SK-N-DZ (cell line): ENCODE data around the gene JADE1.

Experiments used
- DNase-seq: peaks from one replicate; pipeline ENCODE4 v3.0.0-alpha.2; 2015; ENCODE audit warnings: low spot score

JADE1 gene

GRCh38 chr4:128810331-128810870 lies 901 bp downstream of the JADE1 start:
- peak; percentile 38 for DNase-seq

- DNase-seq, result peak; percentile 83
Measured at GRCh38 chr4:128810871-128811570, 1.5 kb downstream of the JADE1 start.

GRCh38 chr4:128811571-128812441 lies 2.3 kb downstream of the JADE1 start:
- DNase-seq, result peak; percentile 87

- DNase-seq, result no peak
Measured at GRCh38 chr4:128812442-128813235, 3.1 kb downstream of the JADE1 start.

- no peak for DNase-seq
Measured at GRCh38 chr4:128813965-128814364, 4.5 kb downstream of the JADE1 start.

- DNase-seq, result no peak
Measured at GRCh38 chr4:128818442-128818841, 8.9 kb downstream of the JADE1 start.

- no peak for DNase-seq
Measured at GRCh38 chr4:128819082-128819742, 9.7 kb downstream of the JADE1 start.

- DNase-seq, result no peak
Measured at GRCh38 chr4:128820671-128821070, 11.2 kb downstream of the JADE1 start.

- no peak for DNase-seq
Measured at GRCh38 chr4:128821151-128821550, 11.7 kb downstream of the JADE1 start.

- DNase-seq, result no peak
Measured at GRCh38 chr4:128823025-128823661, 13.6 kb downstream of the JADE1 start.

- DNase-seq, result no peak
Measured at GRCh38 chr4:128825226-128825625, 15.7 kb downstream of the JADE1 start.

- DNase-seq, result no peak
Measured at GRCh38 chr4:128827296-128827695, 17.8 kb downstream of the JADE1 start.

GRCh38 chr4:128830906-128831503 lies 21.5 kb downstream of the JADE1 start:
- DNase-seq, result no peak

- no peak for DNase-seq
Measured at GRCh38 chr4:128831531-128832242, 22.2 kb downstream of the JADE1 start.

- no peak for DNase-seq
Measured at GRCh38 chr4:128832243-128832625, 22.7 kb downstream of the JADE1 start.

- DNase-seq, result no peak
Measured at GRCh38 chr4:128835498-128836222, 26.2 kb downstream of the JADE1 start.

- DNase-seq, result no peak
Measured at GRCh38 chr4:128837198-128837597, 27.7 kb downstream of the JADE1 start.

GRCh38 chr4:128837679-128838078 lies 28.2 kb downstream of the JADE1 start:
- DNase-seq, result no peak

GRCh38 chr4:128840711-128841318 lies 31.3 kb downstream of the JADE1 start:
- no peak for DNase-seq
